GM23338 (cell line): ENCODE results near the gene SEPTIN8. TPM values are rescaled to one million over a fixed set of nuclear protein-coding genes. Genes with fewer than 3 reads are reported as not detected.

ENCODE experiments used
- ATAC-seq: fragments of 200-7000 bp; cut with Tn5 transposase; 3 replicates; pipeline ENCODE4 v1.9.1; 2020
- DNase-seq: peaks from one replicate; pipeline ENCODE4 v3.0.0-alpha.2; 2015; ENCODE audit warnings: low spot score
- H2AFZ ChIP-seq: fragments of 200-600 bp; sonication (generic); 2 replicates; pipeline ENCODE4 v1.8.0; 2016; ENCODE audit warnings: antibody characterized with exemption, mild to moderate bottlenecking, moderate library complexity
- H3F3A ChIP-seq: fragments of 200-600 bp; sonication (generic); replicated peaks from 2 replicates; pipeline ENCODE4 v1.8.0; 2017; ENCODE audit warnings: antibody characterized with exemption, mixed run types, low read depth
- H3K27ac ChIP-seq: fragments of 200-600 bp; sonication (generic); 2 replicates; pipeline ENCODE4 v1.6.1; 2016; ENCODE audit warnings: low read depth
- H3K27me3 ChIP-seq: fragments of 200-600 bp; sonication (generic); 2 replicates; pipeline ENCODE4 v1.8.0; 2016; ENCODE audit warnings: mild to moderate bottlenecking, mixed run types, moderate library complexity; ENCODE audit not compliant: insufficient read depth
- H3K36me3 ChIP-seq: fragments of 200-600 bp; sonication (generic); 2 replicates; pipeline ENCODE4 v1.8.0; 2016; ENCODE audit warnings: mild to moderate bottlenecking; ENCODE audit not compliant: insufficient read depth
- H3K4me1 ChIP-seq: fragments of 200-600 bp; sonication (generic); 2 replicates; pipeline ENCODE4 v1.8.0; 2016; ENCODE audit warnings: mild to moderate bottlenecking, moderate library complexity; ENCODE audit not compliant: insufficient read depth
- H3K4me2 ChIP-seq: fragments of 200-600 bp; sonication (generic); 2 replicates; pipeline ENCODE4 v1.7.1; 2017; ENCODE audit warnings: mixed run types
- H3K4me3 ChIP-seq: fragments of 200-600 bp; sonication (generic); 2 replicates; pipeline ENCODE4 v1.6.1; 2016; ENCODE audit warnings: mixed run types
- H3K79me2 ChIP-seq: fragments of 200-600 bp; sonication (generic); replicated peaks from 2 replicates; pipeline ENCODE4 v1.8.0; 2017; ENCODE audit warnings: mild to moderate bottlenecking; ENCODE audit not compliant: insufficient read depth
- H3K9me2 ChIP-seq: fragments of 200-600 bp; sonication (generic); 2 replicates; pipeline ENCODE4 v1.8.0; 2017; ENCODE audit not compliant: insufficient read depth
- H4K20me1 ChIP-seq: fragments of 200-600 bp; sonication (generic); replicated peaks from 2 replicates; pipeline ENCODE4 v1.8.0; 2017; ENCODE audit warnings: mild to moderate bottlenecking; ENCODE audit not compliant: insufficient read depth
- H3K27ac Mint-ChIP-seq: 2 replicates; pipeline ENCODE4 v1.8.0; 2020; ENCODE audit warnings: inconsistent platforms, mild to moderate bottlenecking, moderate library complexity, mixed read lengths
- H3K27me3 Mint-ChIP-seq: 3 replicates; pipeline ENCODE4 v1.8.0; 2022; ENCODE audit warnings: low read depth, mild to moderate bottlenecking, moderate library complexity, mixed read lengths, inconsistent platforms; ENCODE audit not compliant: insufficient read depth, poor library complexity
- H3K36me3 Mint-ChIP-seq: 3 replicates; pipeline ENCODE4 v1.8.0; 2021; ENCODE audit warnings: low read depth, mild to moderate bottlenecking, inconsistent platforms, moderate library complexity, mixed read lengths
- H3K4me1 Mint-ChIP-seq: 3 replicates; pipeline ENCODE4 v1.8.0; 2020; ENCODE audit warnings: mild to moderate bottlenecking, inconsistent platforms, mixed read lengths
- H3K4me3 Mint-ChIP-seq: 3 replicates; pipeline ENCODE4 v1.8.0; 2021; ENCODE audit warnings: moderate library complexity, mild to moderate bottlenecking, inconsistent platforms, mixed read lengths
- H3K9me3 Mint-ChIP-seq: 3 replicates; pipeline ENCODE4 v1.8.0; 2020; ENCODE audit warnings: moderate library complexity, mild to moderate bottlenecking, inconsistent platforms, mixed read lengths
- CREB1 ChIP-seq: fragments of 250-450 bp; sonication (Bioruptor Pico); IDR thresholded peaks from 2 replicates; pipeline ENCODE4 v1.5.0; 2020; ENCODE audit warnings: low read depth, mild to moderate bottlenecking, moderate library complexity
- CTCF ChIP-seq, 2 experiments: fragments of 200-600 bp in 1 of 2; sonication (generic) in 1 of 2; conservative IDR thresholded peaks; 2 replicates each; pipeline versions ENCODE4 v1.5.1 to v1.6.1; 2016 to 2017; ENCODE audit warnings: antibody characterized with exemption in 2 of 2, low read depth in 2 of 2, mild to moderate bottlenecking in 2 of 2, moderate library complexity in 1 of 2
- EZH2phosphoT487 ChIP-seq: fragments of 200-600 bp; sonication (generic); IDR thresholded peaks from one replicate; pipeline ENCODE4 v1.8.1; 2018; ENCODE audit warnings: antibody characterized with exemption; ENCODE audit not compliant: unreplicated experiment
- JUNB ChIP-seq: IDR thresholded peaks from one replicate; pipeline ENCODE4 v1.6.1; 2016; ENCODE audit warnings: antibody characterized with exemption; ENCODE audit not compliant: unreplicated experiment
- NANOG ChIP-seq: IDR thresholded peaks from 2 replicates; pipeline ENCODE4 v1.6.1; 2016; ENCODE audit warnings: antibody characterized with exemption, borderline replicate concordance
- POLR2AphosphoS5 ChIP-seq: IDR thresholded peaks from 2 replicates; pipeline ENCODE4 v1.6.1; 2016; ENCODE audit warnings: antibody characterized with exemption, low read depth
- STAT1 ChIP-seq: IDR thresholded peaks from one replicate; pipeline ENCODE4 v1.6.1; 2016; ENCODE audit warnings: antibody characterized with exemption; ENCODE audit not compliant: unreplicated experiment
- ZNF331 ChIP-seq: fragments of 250-450 bp; sonication (Bioruptor Pico); IDR thresholded peaks from 2 replicates; pipeline ENCODE4 v1.5.0; 2020; ENCODE audit warnings: low read depth, mild to moderate bottlenecking, moderate library complexity
- ZNF462 ChIP-seq: fragments of 250-450 bp; sonication (Bioruptor Pico); IDR thresholded peaks from 2 replicates; pipeline ENCODE4 v1.5.0; 2020; ENCODE audit warnings: mild to moderate bottlenecking, moderate library complexity
- polyA plus RNA-seq: library from polyadenylated mRNA; unstranded; fragments of >200 nt; fragmentation: Nextera tagmentation; extraction: Ambion mirVana; gene quantifications from 2 replicates; pipeline ENCODE4 v1.2.1, GENCODE V29; 2016
- total RNA-seq: library from RNA; depleted of rRNA; stranded (reverse); fragments of >200 nt; shearing (Covaris generic); gene quantifications from 2 replicates; pipeline ENCODE4 v1.2.3, GENCODE V29; 2014

SEPTIN8 gene
- total and polyA plus RNA-seq, 2 experiments from 2014 or later = 8.8 to 45.0 TPM

DNA sequence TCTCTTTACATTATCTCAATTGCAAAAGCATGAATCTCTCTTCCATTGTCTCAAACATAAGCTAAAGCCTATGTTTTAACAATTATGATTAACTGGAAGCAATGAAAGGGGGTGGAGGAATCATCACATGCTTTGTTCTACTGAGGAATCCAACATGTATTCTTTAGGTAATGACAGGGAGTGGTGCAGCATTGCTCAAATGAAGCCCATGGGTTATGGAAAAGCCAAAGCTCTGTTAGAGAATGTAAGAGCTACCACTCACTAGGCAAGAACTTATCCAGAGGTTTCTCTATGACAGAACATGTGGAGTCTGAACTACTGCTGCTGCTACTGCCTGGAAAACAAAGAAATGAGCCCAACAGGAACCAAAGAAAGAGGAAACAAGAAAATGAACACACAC is 68.4 kb downstream of the SEPTIN8 start:
- H3K9me3 Mint-ChIP-seq = no peaks in the 10 kb centered on the region
- Histone ChIP-seq H3K27me3 (no peaks in the 10 kb centered on the region), H3K4me1 (no peaks in the 10 kb centered on the region), H2AFZ (no peak overlapping the region), H3K4me2 (no peak overlapping the region), H3K27ac (no peak overlapping the region), H3K9me2 (no peaks in the 10 kb centered on the region), H3K4me3 (no peak overlapping the region), H3K79me2 (no peaks in the 10 kb centered on the region), H3K36me3 (no peaks in the 10 kb centered on the region), H3F3A (no peaks in the 10 kb centered on the region), H4K20me1 (no peaks in the 10 kb centered on the region)
- no peaks in the 10 kb centered on the region; the same call in 2 of the 3 replicates for H3K4me1 Mint-ChIP-seq
- no peak overlapping the region for H3K4me3 Mint-ChIP-seq
- TF ChIP-seq ZNF462 (CRISPR knock-in tag) (no peak), STAT1 (no peak), EZH2phosphoT487 (no peak), POLR2AphosphoS5 (no peak), NANOG (no peak), CTCF (conservative IDR thresholded peaks at IDR 0.05; ENCODE audit: low read depth in 2 of 2) (no peak), ZNF331 (CRISPR knock-in tag) (no peak), CREB1 (no peak), JUNB (no peak)
- H3K36me3 Mint-ChIP-seq = no peaks in the 10 kb centered on the region
- H3K27ac Mint-ChIP-seq = no peak overlapping the region
- H3K27me3 Mint-ChIP-seq = no peaks in the 10 kb centered on the region
- ATAC-seq (no peak), DNase-seq (no peak)
